HG03135 (cell line): Measurements from ENCODE around the gene F8.

Source experiments
- ATAC-seq: cut with Tn5 transposase; IDR thresholded peaks from one replicate; pipeline ENCODE4 v1.9.1; 2021; ENCODE audit warnings: mild to moderate bottlenecking, moderate library complexity; ENCODE audit not compliant: unreplicated experiment

The F8 gene

GRCh38 chrX:154793084-154793795, 229.3 kb downstream of the F8 start:
- no peak for ATAC-seq

DNA sequence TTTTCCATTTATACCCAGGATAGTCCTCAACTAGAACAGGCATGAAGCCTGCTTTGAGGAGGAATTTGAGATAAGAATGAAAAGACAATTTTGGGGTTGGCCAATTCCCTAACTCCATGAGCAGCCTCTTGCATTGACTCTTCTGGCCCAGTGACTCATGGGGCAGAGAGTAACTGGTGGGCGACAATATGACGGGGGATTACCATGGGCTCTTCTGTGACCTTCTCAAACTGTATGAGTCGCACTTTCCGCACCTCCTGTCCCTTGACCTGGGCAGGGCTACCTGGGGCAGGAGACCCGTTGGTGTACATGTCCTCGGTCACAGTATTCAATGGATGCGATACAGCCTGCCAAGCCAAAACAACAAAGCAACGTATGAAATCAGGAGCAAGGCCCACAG, 230.6 kb downstream of the F8 start:
- ATAC-seq: no peak

GRCh38 chrX:154791467-154791866, 231.1 kb downstream of the F8 start:
- no peak for ATAC-seq
